DOHH2 (cell line): ENCODE results near the gene RAB17.

Source experiments
- H3F3A ChIP-seq: fragments of 200-600 bp; sonication (generic), shearing (Covaris generic); 2 replicates; pipeline ENCODE4 v1.6.0; 2016; ENCODE audit warnings: antibody characterized with exemption, mild to moderate bottlenecking; ENCODE audit not compliant: control insufficient read depth, insufficient read depth
- H3K27ac ChIP-seq: fragments of 200-600 bp; sonication (generic); 2 replicates; pipeline ENCODE4 v1.5.1; 2014; ENCODE audit warnings: low read depth, mild to moderate bottlenecking, low read length, moderate library complexity
- H3K27me3 ChIP-seq: fragments of 200-600 bp; sonication (generic); 2 replicates; pipeline ENCODE4 v1.6.1; 2014; ENCODE audit warnings: mild to moderate bottlenecking, low read length, mixed read lengths; ENCODE audit not compliant: control insufficient read depth
- H3K36me3 ChIP-seq: fragments of 200-600 bp; sonication (generic); 2 replicates; pipeline ENCODE4 v1.6.1; 2014; ENCODE audit warnings: mild to moderate bottlenecking, low read length, moderate library complexity, mixed read lengths; ENCODE audit not compliant: control insufficient read depth
- H3K4me1 ChIP-seq: fragments of 200-600 bp; sonication (generic); 2 replicates; pipeline ENCODE4 v1.6.1; 2014; ENCODE audit warnings: mild to moderate bottlenecking, low read length, mixed read lengths; ENCODE audit not compliant: control insufficient read depth
- H3K4me2 ChIP-seq: fragments of 200-600 bp; sonication (generic); 2 replicates; pipeline ENCODE4 v1.6.0; 2014; ENCODE audit warnings: mild to moderate bottlenecking, low read length, moderate library complexity
- H3K4me3 ChIP-seq: fragments of 200-600 bp; sonication (generic); 2 replicates; pipeline ENCODE4 v1.5.1; 2014; ENCODE audit warnings: mild to moderate bottlenecking, low read length, mixed read lengths
- H3K79me2 ChIP-seq: fragments of 200-600 bp; sonication (generic); 2 replicates; pipeline ENCODE4 v1.6.1; 2014; ENCODE audit warnings: mild to moderate bottlenecking, low read length, mixed read lengths; ENCODE audit not compliant: control insufficient read depth
- H3K9me2 ChIP-seq: fragments of 200-600 bp; sonication (generic); replicated peaks from 2 replicates; pipeline ENCODE4 v1.6.1; 2014; ENCODE audit warnings: mild to moderate bottlenecking, low read length, mixed read lengths; ENCODE audit not compliant: control insufficient read depth
- H3K9me3 ChIP-seq: fragments of 200-600 bp; sonication (generic); 2 replicates; pipeline ENCODE4 v1.6.1; 2014; ENCODE audit warnings: antibody characterized with exemption, low read length, mixed read lengths; ENCODE audit not compliant: control insufficient read depth, insufficient read depth
- H4K20me1 ChIP-seq: fragments of 200-600 bp; sonication (generic); 2 replicates; pipeline ENCODE4 v1.6.0; 2014; ENCODE audit warnings: low read depth, mild to moderate bottlenecking, antibody characterized with exemption, low read length, moderate library complexity; ENCODE audit not compliant: control insufficient read depth, insufficient read depth
- CTCF ChIP-seq: fragments of 200-600 bp; sonication (generic); IDR thresholded peaks from one replicate; pipeline ENCODE4 v1.5.1; 2014; ENCODE audit warnings: antibody characterized with exemption, mild to moderate bottlenecking, low read depth, low read length; ENCODE audit not compliant: poor library complexity, severe bottlenecking
- EZH2phosphoT487 ChIP-seq: fragments of 200-600 bp; sonication (generic); IDR thresholded peaks from 2 replicates; pipeline ENCODE4 v1.6.1; 2017; ENCODE audit warnings: borderline replicate concordance, mild to moderate bottlenecking, antibody characterized with exemption, low read length, moderate library complexity, mixed read lengths

RAB17 gene

DNA sequence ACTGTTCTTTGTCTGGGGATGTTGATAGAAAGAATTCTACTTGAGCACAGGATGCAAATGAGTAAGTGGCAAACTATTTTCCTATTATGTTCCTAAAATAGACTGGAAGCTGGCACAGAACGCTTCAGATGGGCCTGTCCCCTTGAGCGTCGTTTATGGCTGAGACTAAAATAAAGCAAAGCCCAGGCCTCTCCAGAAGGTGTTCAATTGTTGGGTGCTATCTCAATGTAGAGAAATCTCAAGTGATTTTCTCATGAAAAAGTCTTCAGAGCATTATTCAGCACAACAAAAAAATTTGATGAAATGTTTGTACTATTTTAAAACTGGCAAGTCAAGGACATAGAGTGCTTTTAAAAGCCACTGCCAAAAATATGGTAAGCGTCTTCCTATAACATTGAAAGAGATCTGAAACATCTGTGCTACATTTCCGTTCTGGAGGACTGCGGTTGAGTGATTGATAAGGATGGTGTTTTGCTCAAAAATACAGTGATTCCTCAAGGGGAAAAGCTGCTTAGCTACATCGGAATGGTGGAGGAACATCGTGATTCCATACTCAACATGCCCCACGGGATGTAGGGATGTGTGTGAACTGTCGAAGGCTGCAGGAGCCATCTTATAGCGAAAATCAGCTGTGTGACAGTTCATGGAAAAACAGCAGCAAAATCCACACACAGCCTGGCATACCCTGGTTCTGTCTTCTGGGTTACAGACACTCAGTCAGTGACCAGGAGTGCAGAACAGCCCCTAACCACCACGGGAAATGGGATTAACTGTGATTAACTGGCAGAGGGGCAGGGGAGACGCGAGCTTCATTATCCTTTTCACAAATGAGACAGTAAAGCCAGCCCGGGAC, 26.4 kb upstream of the RAB17 start:
- Histone ChIP-seq H4K20me1 (no peaks in the 10 kb centered on the region), H3K4me2 (no peak overlapping the region), H3K27me3 (peaks cover 27% of the 10 kb centered on the region), H3K36me3 (no peaks in the 10 kb centered on the region), H3K79me2 (no peaks in the 10 kb centered on the region), H3K27ac (no peak overlapping the region), H3K9me2 (no peaks in the 10 kb centered on the region), H3F3A (no peaks in the 10 kb centered on the region), H3K4me1 (no peaks in the 10 kb centered on the region), H3K4me3 (no peak overlapping the region), H3K9me3 (no peaks in the 10 kb centered on the region)
- TF ChIP-seq CTCF: no peak
- TF ChIP-seq EZH2phosphoT487: no peak

DNA sequence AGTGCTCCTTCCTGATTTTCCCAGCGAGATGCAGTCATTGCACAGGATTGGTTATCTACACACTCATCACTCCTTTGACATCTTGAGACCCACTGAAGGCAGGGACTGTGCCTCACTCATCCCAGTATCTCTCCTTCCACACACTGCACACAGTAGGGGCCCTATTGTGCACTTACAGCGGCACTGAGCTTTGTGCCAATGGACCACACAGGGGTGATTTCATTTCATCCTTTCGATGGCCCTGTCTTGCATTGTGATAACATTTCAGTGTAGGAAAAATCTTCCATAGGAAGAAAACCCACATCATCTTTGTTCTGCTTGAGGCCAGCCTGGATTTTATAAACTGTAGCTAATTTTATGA, 25.8 kb upstream of the RAB17 start:
- no peak overlapping the region for H3K27ac ChIP-seq
- no peaks in the 10 kb centered on the region for H3K9me3 ChIP-seq
- H3K4me2 ChIP-seq: no peak overlapping the region
- no peaks in the 10 kb centered on the region for H3F3A ChIP-seq
- no peaks in the 10 kb centered on the region for H3K79me2 ChIP-seq
- no peaks in the 10 kb centered on the region for H3K4me1 ChIP-seq
- H3K4me3 ChIP-seq: no peak overlapping the region
- H3K27me3 ChIP-seq: peaks cover 27% of the 10 kb centered on the region
- no peaks in the 10 kb centered on the region for H4K20me1 ChIP-seq
- H3K9me2 ChIP-seq: no peaks in the 10 kb centered on the region
- no peaks in the 10 kb centered on the region for H3K36me3 ChIP-seq
- no peak for TF ChIP-seq EZH2phosphoT487
- TF ChIP-seq CTCF: no peak

DNA sequence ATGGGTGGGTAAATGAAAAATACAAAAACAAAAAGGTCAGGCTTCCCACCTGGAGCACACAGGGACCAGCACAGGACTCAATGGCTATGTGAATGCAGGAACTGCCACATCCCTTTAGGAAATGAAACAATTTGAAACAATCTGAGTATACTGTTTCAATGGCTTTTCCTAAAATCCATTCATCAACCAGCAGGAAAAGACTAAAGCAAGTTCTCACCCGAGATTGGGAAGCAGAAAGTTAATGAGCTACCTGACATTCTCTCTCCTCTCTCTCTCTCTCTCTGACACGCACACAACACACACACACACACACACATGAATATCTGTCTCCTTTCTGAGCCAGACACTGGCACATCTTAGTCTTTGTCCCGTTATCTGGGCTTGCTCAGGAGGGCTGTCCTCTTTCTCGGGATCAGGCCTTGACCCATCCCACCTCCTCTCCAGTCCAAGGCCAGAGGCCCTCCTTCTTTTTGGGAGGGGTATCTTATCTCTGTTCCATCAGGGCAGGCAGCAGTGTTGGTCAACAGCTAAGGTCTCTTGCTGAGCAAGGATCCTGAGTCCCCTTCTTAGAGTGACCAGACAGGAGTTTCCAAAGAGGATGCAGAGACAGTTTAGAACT, 25.2 kb upstream of the RAB17 start:
- H3K36me3 ChIP-seq: no peaks in the 10 kb centered on the region
- no peaks in the 10 kb centered on the region for H3K79me2 ChIP-seq
- H3K4me2 ChIP-seq: no peak overlapping the region
- no peaks in the 10 kb centered on the region for H4K20me1 ChIP-seq
- no peaks in the 10 kb centered on the region for H3F3A ChIP-seq
- no peak overlapping the region for H3K4me3 ChIP-seq
- TF ChIP-seq CTCF (no peak), EZH2phosphoT487 (no peak)
- H3K9me3 ChIP-seq: no peaks in the 10 kb centered on the region
- no peaks in the 10 kb centered on the region for H3K9me2 ChIP-seq
- H3K27me3 ChIP-seq: peaks cover 27% of the 10 kb centered on the region
- no peaks in the 10 kb centered on the region for H3K4me1 ChIP-seq
- no peak overlapping the region for H3K27ac ChIP-seq
